Body of pancreas (tissue), 4 donors: ENCODE results near the gene CNOT10. TPM values are rescaled to one million over a fixed set of nuclear protein-coding genes. Genes with fewer than 3 reads are reported as not detected.
"Not testable (repeated sequence)": the region's sequence is repeated elsewhere in the genome, so short reads cannot be mapped to it uniquely, and the experiment has no call there.

ENCODE experiments used
- ATAC-seq: fragments of 150-250 bp; one replicate; pipeline ENCODE4 v1.9.1; 2016
- DNase-seq, 4 donors: peaks; one replicate each; pipeline ENCODE4 v3.0.0-alpha.2; 2019
- H3K27ac ChIP-seq, 4 donors: fragments of 200-600 bp; sonication (generic); 1 replicate in 3 of 4; 2 replicates in 1 of 4; pipeline versions ENCODE4 v1.5.1 to v1.6.1; 2016 to 2019; ENCODE audit warnings: mild to moderate bottlenecking in 1 of 4, mixed read lengths in 1 of 4, moderate library complexity in 1 of 4
- H3K27me3 ChIP-seq, 2 donors: fragments of 200-600 bp; sonication (generic); one replicate each; pipeline ENCODE4 v1.6.0; 2016; ENCODE audit warnings: mild to moderate bottlenecking in 1 of 2
- H3K36me3 ChIP-seq, 2 donors: fragments of 200-600 bp; sonication (generic); replicated peaks in 1 of 2; 2 replicates each; pipeline ENCODE4 v1.5.1; 2016; ENCODE audit warnings: low read depth in 2 of 2; ENCODE audit not compliant: insufficient read depth in 1 of 2
- H3K4me1 ChIP-seq: fragments of 200-600 bp; sonication (generic); one replicate; pipeline ENCODE4 v1.6.0; 2016
- H3K4me3 ChIP-seq, 2 donors: fragments of 200-600 bp; sonication (generic); 1 replicate in 1 of 2; 2 replicates in 1 of 2; pipeline ENCODE4 v1.5.1; 2016 to 2019
- H3K9me3 ChIP-seq, 3 donors: fragments of 200-600 bp; sonication (generic); 1 replicate in 2 of 3; 2 replicates in 1 of 3; pipeline ENCODE4 v1.5.1; 2016
- CTCF ChIP-seq, 7 experiments: fragments of 450-650 bp in 4 of 7; fragments of 200-600 bp in 3 of 7; sonication (generic) in 3 of 7; IDR thresholded peaks; one replicate each; pipeline ENCODE4 v1.5.1; 2016 to 2019; ENCODE audit warnings: antibody characterized with exemption in 7 of 7
- POLR2A ChIP-seq, 3 donors: fragments of 450-650 bp; IDR thresholded peaks; one replicate each; pipeline ENCODE4 v1.6.1; 2016; ENCODE audit warnings: antibody characterized with exemption in 3 of 3, mild to moderate bottlenecking in 2 of 3
- WGBS, 2 donors: methylation state at CpG; one replicate each; pipeline ENCODE4 v1.1.5; 2017; 5-methylcytosine and 5-hydroxymethylcytosine counted together
- intact Hi-C: fragments of 100-400 bp; cut with DNase I; formaldehyde crosslinking; loops from one replicate; pipeline ENCODE4 v1.15.1; 2023
- total RNA-seq, 2 donors: library from RNA; depleted of rRNA; stranded (reverse); fragments of >200 nt; gene quantifications; one replicate each; pipeline ENCODE4 v1.1.0, GENCODE V29; 2016

Gene CNOT10
- total RNA-seq, 2 donors from 2014 or later: 10.4 to 22.1 TPM

GRCh38 chr3:32662647-32663046 lies 22.3 kb upstream of the CNOT10 start:
- intact Hi-C loops: loop anchor here (5.0 to 10.0 kb wide), 2 partner anchors 150 to 488 kb away; no protein-coding TSS in a partner anchor
- ATAC-seq: no peak

GRCh38 chr3:32664630-32665075 lies 20.3 kb upstream of the CNOT10 start:
- ATAC-seq: peak; percentile 53
- peak; percentile 24 to 82 (median 62) for TF ChIP-seq CTCF (IDR thresholded peaks at IDR 0.05)
- DNase-seq: peak in 1 of 4 donors; percentile 3

More at GRCh38 chr3:32662647-32663046, 22.3 kb upstream of the CNOT10 start:
- no peaks in the 10 kb centered on the region for H3K4me1 ChIP-seq
- no peak for TF ChIP-seq CTCF (IDR thresholded peaks at IDR 0.05)
- TF ChIP-seq POLR2A (IDR thresholded peaks at IDR 0.05): no peak
- H3K36me3 ChIP-seq: no peaks in the 10 kb centered on the region
- DNase-seq: no peak
- H3K4me3 ChIP-seq: no peak overlapping the region
- no peaks in the 10 kb centered on the region for H3K9me3 ChIP-seq
- H3K27ac ChIP-seq: no peak overlapping the region
- no peaks in the 10 kb centered on the region for H3K27me3 ChIP-seq

GRCh38 chr3:32667072-32667582 lies 17.9 kb upstream of the CNOT10 start:
- H3K4me3 ChIP-seq: no peak overlapping the region
- H3K9me3 ChIP-seq: no peaks in the 10 kb centered on the region
- TF ChIP-seq CTCF (IDR thresholded peaks at IDR 0.05) (no peak), POLR2A (IDR thresholded peaks at IDR 0.05) (no peak)
- H3K36me3 ChIP-seq: no peaks in the 10 kb centered on the region
- no peaks in the 10 kb centered on the region for H3K27me3 ChIP-seq
- no peak overlapping the region for H3K27ac ChIP-seq
- intact Hi-C loops: loop anchor here (10.0 kb wide), 1 partner anchor 492 kb away; no protein-coding TSS in a partner anchor
- no peaks in the 10 kb centered on the region for H3K4me1 ChIP-seq
- DNase-seq: no peak
- WGBS, 2 donors: 76 to 91% methylated on average over 3 of the region's 3 CpGs
- ATAC-seq: no peak

More at GRCh38 chr3:32664630-32665075, 20.3 kb upstream of the CNOT10 start:
- not testable (repeated sequence) for H3K36me3 ChIP-seq, H3K27me3 ChIP-seq, H3K9me3 ChIP-seq, H3K4me1 ChIP-seq, H3K4me3 ChIP-seq, H3K27ac ChIP-seq
- intact Hi-C loops: loop anchor here (5.0 to 10.0 kb wide), 2 partner anchors 152 to 490 kb away; no protein-coding TSS in a partner anchor
- 42% methylated on average over 5 of the region's 5 CpGs for WGBS, 2 donors

- H3K36me3 ChIP-seq, ATAC-seq, H3K4me3 ChIP-seq, H3K9me3 ChIP-seq, H3K27me3 ChIP-seq, DNase-seq, H3K27ac ChIP-seq, H3K4me1 ChIP-seq: not testable (repeated sequence)
- 72 to 77% methylated on average over 6 of the region's 6 CpGs for WGBS, 2 donors
- intact Hi-C loops: loop anchor here (10.0 kb wide), 1 partner anchor 494 kb away; no protein-coding TSS in a partner anchor
Measured at GRCh38 chr3:32669226-32669625, 15.8 kb upstream of the CNOT10 start.

GRCh38 chr3:32673730-32674129 lies 11.3 kb upstream of the CNOT10 start:
- intact Hi-C loops, ATAC-seq, H3K27me3 ChIP-seq, H3K9me3 ChIP-seq, H3K4me1 ChIP-seq, H3K27ac ChIP-seq, DNase-seq, H3K4me3 ChIP-seq, H3K36me3 ChIP-seq: not testable (repeated sequence)
- 67 to 100% methylated on average over 3 of the region's 3 CpGs for WGBS, 2 donors

- TF ChIP-seq CTCF (IDR thresholded peaks at IDR 0.05) (no peak), POLR2A (IDR thresholded peaks at IDR 0.05) (no peak)
- no peak for ATAC-seq
- WGBS, 2 donors: 77 to 86% methylated on average over 2 of the region's 2 CpGs
Measured at GRCh38 chr3:32675164-32675563, 9.8 kb upstream of the CNOT10 start.

More at GRCh38 chr3:32675164-32675563, 9.8 kb upstream of the CNOT10 start:
- H3K4me3 ChIP-seq: no peak overlapping the region
- no peaks in the 10 kb centered on the region for H3K9me3 ChIP-seq
- intact Hi-C loops: no loop called here
- no peak overlapping the region for H3K27ac ChIP-seq
- H3K27me3 ChIP-seq: no peaks in the 10 kb centered on the region
- H3K36me3 ChIP-seq: no peaks in the 10 kb centered on the region
- no peak for DNase-seq
- H3K4me1 ChIP-seq: no peaks in the 10 kb centered on the region
